OCI-M2 (cell line): Measurements from ENCODE around the gene ZSWIM7.
"Not testable (repeated sequence)": the region's sequence is repeated elsewhere in the genome, so short reads cannot be mapped to it uniquely, and the experiment has no call there.

Experiments
- DNase-seq: peaks from one replicate; lab custom pipeline; 2025; ENCODE audit not compliant: unreplicated experiment; lab: John Stamatoyannopoulos, UW

The ZSWIM7 gene

DNA sequence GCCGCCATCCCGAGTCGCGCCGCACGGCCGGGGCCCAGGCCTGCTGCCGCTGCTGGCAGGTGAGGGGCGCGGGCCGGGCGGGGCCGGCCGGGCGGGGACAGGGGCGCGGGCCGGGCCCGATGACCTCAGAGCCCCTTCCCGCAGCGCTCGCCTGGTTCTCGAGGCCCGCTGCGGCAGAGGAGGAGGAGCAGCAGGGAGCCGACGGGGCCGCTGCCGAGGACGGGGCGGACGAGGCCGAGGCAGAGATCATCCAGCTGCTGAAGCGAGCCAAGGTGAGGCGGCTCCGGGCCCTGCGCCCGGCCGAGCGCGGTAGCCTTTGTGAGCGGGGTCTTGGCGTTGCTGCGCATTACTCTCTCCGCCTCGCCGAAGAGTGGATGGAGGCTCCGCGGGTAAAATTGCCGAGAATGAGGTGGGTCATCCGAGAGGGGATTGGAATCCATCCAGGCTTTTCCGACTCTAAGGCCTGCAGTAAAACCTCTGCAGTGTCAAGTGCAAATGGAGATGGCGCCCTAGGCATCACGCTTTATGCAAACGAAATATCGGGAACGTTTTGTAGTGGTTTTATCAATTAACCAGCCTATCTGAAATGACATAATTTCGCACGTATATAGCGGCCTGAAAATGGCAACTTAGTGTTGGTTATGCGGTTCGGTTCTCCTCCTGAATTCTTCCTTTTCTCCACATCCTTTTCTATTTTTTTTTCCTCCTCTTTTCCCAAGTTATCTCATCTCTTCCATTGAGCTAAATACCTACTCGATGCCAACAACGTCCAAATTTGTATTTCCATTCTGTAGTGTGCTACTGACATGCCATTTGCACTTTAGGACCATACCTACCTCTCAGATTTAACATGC lies 697 bp upstream of the ZSWIM7 start:
- DNase-seq: no peak

DNA sequence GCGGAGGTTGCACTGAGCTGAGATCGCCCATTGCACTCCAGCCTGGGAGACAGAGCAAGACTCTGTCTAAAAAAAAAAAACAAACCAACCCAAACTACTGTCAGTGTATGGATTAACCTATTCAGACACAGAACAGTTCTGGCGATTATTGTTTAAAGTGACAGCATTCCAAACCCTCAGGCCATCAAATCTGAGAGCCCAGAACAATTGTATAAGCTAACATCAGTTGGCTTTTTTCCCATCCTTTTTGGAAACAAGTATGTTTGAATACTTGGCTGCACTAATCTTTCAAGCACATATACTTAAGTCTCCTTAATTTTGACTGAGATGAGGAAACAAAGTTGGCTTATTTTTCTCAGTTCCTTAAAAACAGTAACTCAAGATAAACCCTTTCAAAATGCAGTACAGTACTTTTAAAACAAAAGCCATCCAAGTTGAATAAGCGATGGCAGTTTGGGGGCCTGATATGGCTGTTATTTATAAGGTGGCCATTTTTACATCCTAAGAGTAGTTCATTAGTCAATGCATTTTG lies 1.4 kb downstream of the ZSWIM7 start:
- DNase-seq: no peak

DNA sequence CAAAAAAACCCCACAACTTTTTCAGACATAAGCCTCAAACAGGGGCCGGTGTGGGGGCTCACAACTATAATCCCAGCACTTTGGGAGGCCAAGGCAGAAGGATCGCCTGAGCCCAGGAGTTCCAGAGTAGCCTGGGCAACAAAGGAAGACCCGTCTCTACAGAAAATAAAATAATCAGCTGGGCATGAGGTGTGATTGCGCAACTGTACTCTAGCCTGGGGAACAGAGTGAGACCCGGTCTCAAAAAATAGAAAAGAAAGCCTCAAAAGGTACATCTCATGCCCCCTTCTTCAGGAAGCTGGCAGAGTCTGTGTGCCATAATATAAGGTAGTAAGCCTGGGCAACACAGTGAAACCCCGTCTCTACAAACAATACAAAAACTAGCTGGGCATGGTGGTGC lies 3.2 kb downstream of the ZSWIM7 start:
- no peak for DNase-seq

DNA sequence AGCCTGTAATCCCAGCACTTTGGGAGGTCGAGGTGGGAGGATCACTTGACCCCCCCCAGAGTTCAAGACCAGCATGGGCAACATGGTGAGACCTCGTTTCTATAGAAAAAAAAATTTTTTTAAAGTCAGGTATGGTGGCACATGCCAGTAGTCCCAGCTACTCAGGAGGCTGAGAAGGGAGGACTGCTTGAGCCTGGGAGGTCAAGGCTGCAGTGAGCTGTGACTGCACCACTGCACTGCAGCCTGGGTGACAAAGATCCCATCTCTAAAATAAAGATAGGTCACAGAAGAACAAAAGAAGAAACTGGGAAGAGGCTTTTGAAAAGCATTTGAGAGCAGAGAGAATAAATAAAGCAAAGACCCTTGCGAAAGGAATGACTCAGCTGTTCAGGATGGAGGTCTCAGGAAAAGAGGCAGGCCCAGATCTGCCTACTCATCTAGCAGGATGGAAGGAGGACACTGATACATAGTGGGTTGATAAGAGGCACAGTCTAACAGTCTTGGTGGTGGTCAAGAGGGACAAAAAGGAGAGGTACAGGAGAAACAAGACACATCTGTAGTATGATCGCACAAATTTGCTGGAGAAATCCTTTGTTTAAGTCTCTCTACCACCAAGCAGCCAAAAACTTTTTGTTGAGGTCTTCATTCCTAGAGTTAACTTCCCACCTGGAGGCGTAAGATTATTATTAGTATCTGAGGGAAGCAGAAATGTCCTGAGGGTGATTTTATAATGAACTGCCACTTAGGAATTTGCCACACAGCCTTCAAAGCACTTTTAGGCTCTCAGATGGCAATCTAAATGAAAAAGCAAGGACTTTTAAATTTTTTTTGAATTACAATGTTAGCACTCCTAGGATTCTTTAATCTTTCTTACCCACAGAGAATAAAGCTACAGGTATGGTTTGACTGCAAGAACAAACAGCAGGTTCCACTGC lies 17.6 kb downstream of the ZSWIM7 start:
- DNase-seq: no peak

DNA sequence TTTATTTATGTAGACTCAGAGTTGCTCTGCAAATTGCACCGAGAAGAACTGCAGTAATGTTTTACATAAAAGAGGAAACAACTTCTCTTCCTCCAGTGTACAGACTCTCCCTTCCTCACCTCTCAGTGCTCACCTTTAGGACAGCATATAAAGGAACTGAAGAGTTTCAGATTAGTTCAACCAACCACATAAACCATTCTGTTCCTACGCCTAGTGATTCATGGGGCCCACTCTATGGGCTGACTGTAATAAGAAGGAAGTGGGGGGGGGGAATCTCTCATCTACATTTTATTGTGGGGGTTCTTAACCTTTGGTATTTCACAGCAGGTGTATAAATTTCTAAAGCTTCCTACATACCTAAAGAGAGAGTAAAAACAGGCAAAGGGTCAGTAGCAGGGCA lies 18.3 kb downstream of the ZSWIM7 start:
- no peak for DNase-seq

DNA sequence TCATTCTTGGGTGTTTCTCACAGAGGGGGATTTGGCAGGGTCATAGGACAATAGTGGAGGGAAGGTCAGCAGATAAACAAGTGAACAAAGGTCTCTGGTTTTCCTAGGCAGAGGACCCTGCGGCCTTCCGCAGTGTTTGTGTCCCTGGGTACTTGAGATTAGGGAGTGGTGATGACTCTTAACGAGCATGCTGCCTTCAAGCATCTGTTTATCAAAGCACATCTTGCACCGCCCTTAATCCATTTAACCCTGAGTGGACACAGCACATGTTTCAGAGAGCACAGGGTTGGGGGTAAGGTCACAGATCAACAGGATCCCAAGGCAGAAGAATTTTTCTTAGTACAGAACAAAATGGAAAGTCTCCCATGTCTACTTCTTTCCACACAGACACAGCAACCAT lies 20.5 kb downstream of the ZSWIM7 start:
- DNase-seq: not testable (repeated sequence)

DNA sequence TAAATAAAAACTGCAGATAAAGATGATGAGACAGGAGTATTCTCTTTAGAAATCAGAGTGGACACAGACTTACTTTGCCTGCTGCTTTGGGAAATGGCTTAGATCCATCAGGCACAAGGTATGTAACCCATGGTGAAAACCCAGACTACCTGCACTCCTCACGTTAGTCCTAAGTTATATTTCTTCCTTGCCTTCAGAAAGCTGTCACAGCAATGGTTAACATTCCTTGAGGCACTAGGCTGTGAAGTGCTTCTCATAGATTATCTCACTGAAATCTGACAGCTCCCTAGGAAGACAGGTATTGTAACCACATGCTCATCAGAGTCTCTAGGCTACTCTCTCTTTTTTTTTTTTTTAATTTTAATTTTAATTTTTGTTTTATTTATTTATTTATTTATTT lies 20.9 kb downstream of the ZSWIM7 start:
- DNase-seq: no peak

DNA sequence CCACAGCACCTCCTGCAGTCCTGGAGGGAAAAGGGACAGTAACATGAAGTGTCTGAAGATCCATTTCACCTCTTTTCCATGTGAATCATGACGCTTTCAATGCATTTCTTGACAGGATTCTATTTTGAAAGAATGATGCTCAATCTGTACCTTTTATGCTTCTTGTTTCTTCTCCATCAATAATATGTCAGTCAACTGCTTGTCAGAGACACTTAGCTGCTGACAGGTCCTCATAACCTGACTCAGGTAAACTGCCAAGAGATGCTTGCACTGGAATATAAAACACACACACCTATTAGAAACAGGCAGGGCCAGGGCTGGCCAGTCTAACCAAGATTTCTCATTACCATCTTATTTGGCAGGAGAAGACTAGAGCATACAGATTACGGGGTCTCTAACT lies 21.6 kb downstream of the ZSWIM7 start:
- DNase-seq: no peak

DNA sequence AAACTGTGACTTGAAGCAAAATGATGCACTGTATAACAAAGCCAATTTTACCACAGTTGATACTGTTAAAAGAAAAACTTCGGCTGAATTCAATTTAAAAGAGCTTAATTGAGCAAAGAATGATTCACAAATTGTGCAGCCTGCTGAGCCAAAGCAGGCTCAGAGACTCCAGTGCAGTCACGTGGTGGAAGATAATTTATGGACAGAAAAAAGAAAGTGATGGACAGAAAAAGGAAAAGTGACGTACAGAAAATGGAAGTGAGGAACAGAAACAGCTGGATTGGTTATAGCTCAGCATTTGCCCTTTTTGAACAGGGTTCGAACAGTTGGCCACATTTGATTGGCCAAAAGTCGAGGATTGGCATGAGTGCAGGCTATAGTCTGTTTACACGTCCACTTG lies 25.7 kb downstream of the ZSWIM7 start:
- no peak for DNase-seq

DNA sequence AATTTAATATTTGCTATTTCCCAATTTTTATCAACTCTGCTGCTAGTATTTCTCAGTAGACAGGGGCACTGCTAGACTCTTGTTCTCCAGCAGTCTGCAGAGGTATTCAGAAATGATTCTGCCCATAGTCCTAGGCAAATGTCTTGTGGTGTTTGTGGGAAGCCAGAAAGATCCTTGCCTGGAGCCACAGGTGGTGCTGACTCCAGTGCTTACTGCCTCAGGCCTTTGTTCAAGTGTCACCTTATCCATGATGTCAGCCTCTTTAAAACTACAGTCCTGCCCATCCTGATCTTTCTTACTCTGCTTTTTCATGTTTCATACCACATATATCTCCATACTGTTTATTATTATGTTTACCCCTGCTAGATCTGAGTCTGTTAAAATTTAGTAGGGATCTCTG lies 26.5 kb downstream of the ZSWIM7 start:
- DNase-seq: no peak

DNA sequence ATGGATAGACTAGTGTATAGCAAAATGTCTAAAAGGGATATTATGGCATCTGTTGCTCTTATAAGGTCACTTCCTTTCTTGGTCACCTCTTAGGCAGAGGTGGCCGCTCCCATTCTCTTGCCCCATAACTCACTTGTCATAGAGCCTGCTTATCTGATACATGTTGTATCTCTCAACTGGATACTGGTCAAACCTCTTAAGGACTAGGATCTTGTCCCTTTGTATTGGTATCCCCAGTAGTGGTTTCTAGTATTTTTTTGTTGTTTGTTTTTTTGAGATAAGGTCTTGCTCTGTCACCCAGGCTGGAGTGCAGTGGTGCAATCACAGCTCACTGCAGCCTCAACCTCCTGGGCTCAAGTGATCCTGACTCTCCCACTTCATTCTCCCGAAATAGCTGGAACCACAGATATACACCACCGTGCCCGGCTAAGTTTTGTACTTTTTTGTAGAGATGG lies 27.0 kb downstream of the ZSWIM7 start:
- DNase-seq: no peak

DNA sequence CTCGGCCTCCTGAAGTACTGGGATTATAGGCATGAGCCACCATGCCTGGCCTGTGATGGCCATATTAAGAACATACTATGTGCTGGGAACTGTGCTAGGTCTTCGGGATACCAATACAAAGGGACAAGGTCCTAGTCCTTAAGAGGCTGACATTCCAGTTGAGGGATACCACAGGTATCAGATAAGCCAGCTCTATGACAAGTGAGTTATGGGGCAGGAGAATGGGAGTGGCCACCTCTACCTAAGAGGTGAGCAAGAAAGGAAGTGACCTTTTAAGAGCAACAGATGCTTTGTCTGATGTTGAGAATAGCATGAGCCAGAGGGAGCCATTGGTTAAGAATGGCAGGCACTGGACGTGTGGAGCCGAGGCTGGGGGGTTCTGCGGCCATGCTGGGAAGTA lies 27.6 kb downstream of the ZSWIM7 start:
- no peak for DNase-seq

DNA sequence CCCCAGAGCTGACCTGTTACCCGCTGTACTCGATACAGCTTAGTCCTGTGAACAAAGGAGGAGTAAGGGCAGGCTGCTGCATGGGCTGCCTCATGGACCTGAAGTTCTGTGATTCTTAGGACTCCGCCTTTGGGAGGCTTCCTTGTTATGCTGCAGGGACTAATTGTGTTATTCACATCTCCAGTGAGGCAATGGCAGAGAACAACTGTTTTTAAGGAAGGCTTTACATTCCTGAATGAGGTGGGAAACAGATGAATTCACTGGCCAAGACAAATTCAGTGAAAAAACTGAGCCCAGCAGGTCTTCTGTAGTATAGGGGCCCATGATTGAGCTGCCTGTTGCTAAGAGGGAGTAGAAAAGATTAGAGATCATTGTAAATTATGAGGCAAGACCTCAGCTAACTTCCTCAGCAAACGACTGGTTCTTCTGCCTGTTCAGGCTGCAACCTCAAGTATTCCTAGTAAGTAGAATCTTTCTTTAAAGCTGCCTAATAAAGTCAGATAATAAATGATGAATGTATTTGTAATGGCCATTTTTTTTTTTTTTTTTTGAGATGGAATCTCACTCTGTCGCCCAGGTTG lies 28.3 kb downstream of the ZSWIM7 start:
- DNase-seq: no peak

DNA sequence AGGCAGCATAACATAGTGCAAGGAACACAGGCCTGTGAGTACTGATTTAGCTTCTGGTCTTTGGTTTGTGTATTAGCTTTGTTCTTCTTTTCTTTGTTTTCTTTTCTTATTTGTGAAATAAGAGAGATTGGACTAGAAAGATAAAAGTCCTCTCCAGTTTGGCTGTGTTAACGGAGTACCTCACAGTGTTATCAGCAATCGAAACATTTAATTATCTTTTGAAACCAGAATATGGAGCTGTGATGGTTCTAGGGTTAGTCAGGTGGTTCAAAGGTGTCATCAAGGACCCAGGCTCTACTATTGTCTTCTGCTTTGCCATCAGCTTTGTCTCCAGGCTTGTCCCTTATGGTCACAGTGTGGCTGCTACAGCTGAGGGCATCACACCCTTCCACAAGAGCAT lies 29.0 kb downstream of the ZSWIM7 start:
- no peak for DNase-seq

DNA sequence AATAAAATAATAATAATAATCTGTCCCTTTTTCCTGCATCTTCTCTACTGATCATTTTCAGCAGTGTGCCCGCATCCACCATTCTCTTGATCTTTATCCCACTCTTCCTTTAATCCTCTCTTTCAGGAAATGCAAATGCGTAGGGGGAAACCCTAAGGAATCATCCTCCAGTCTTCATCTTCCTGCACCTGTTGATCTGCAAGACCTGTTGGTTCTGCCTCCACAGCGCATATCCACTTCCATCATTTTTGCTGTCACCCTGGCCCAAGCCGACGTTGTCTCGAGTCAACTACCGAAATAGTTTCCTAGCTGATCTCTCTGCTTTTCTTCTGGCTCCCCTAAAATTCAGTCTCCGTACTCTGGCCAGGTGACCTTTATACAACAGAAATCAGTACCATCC lies 30.0 kb downstream of the ZSWIM7 start:
- DNase-seq: no peak

DNA sequence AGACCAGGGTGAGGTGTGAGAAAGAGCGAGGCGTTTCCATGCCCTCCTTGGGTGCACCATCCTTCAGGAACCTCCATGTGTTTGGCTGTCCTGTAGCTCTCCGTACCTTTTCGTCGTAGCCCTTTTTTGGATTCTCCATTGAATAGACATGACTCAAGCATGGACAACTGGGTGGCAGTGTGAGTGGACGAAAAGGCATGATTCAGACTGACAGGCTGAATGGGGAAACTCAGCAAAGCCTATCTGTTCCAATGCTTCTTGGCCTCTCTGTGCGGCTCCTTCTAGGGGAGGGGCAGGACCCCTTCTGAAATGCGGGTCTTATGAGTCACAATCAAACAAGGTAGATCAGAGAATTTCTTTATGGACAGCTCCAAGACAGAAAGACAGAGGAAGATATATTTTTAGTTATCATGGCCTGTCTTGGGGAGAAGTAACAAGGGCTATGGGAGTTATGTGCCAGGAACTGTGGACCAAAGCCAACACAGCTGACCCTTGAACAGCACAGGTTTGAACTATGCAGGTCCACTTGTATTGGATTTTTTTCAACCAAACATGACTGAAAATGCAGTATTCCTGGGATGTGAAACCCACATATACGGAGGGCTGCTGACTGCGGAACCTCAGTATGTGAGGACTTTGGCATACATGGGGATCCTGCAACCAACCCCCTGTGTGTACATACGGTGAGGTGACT lies 31.7 kb downstream of the ZSWIM7 start:
- no peak for DNase-seq

DNA sequence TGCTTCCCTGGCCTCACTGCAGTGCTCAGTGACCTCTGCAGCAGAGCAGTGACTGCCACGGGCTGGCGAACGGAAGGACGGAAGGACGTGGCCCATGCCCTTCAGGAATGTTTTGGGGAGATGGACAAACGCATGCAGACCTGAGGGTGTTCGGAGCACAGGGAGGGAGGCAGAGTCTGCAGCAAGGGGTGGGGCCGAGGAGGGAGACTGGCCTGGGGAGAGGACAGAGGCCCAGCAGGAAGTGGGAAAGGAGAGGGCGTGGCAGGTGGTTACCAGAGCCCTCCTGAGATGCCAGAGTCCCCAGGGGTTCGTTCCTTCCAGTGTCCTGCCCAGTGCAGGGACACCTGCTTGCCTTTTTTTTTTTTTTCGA lies 32.6 kb downstream of the ZSWIM7 start:
- DNase-seq: no peak

DNA sequence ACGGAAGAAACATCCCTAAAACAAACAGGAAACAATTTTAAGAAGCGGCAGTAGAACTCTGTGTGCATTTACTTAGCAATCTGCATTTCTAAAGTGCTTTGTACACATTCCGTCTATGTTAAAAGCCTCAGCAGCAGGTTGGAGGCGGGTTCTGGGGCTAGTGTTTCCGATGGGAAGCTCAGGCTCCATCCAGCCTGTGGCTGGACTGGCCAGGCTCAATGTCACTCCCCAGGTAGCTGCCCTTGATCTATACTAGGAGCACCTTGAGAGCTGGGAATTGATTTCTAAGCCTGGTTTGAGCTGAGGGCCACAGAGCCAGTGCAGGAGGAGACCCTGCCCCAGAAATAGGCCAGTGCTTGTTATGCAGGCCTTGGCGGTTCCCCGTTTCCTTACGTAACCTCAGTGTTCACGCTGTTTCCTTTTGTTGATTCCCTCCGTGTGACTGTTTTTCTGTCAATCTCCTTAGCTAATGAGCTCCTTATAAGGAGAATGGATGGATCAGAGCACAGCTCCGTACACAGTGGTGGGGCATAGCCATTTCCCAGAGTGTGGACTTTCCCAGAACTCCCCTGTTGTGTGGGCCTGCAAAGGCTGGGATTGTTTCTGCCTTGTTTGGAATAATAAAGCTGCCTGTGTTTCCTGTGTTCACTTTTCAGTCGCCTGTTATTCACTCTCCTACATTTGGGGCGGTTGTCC lies 33.2 kb downstream of the ZSWIM7 start:
- DNase-seq: no peak

DNA sequence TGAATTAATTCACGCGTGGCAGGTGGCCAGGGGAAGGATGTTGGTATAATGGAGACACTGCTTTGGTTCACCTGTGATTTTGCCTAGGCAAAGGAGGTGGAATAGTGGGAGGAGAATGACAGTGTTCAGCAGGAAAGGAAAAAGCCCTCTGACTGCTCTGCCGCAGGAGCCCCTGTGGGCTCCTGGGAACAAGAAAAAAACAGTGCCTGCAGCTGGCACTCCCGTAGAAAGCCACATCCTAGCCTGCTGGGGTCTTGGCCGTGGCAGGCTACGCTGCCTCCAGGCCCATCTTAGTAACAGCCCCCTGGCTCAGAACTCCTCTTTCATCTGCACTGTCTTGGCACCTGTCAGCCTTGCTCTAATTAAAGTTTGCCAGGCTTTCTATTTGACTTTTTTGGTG lies 34.0 kb downstream of the ZSWIM7 start:
- no peak for DNase-seq

DNA sequence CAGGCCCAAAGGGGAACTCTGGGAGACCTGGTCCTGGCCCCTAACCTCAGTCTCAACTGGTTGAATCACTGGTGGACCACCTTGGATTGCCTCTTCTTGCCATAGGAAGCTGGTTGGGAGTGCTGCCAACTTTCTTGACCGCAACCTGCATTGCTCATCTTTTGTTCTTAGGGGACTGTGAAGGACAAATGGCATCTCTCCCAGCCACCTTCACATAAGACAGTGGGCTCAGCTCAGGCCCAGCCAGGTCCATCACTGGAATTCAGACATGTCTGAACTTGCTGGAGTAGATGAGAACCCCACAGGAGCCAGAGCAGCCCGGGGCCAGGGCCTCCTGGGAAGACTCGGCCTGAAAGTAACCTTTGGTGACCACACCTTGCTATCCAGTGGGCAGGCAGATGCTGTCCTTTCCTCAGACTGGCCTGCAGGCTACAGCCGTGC lies 35.8 kb downstream of the ZSWIM7 start:
- DNase-seq: no peak
